CD4-positive, CD25-positive, alpha-beta regulatory T cell (primary cell): ENCODE measurements around the gene TNFRSF18. TPM values are rescaled to one million over a fixed set of nuclear protein-coding genes. Genes with fewer than 3 reads are reported as not detected.

Source experiments
- ATAC-seq, 2 donors: fragments of 150-1000 bp; cut with Tn5 transposase; one replicate each; pipeline ENCODE4 v1.10.0; 2021; ENCODE audit warnings: low read depth in 2 of 2, moderate number of reproducible peaks in 2 of 2, moderate library complexity in 1 of 2
- DNase-seq, 3 donors: peaks; one replicate each; pipeline versions ENCODE4 v3.0.0 to v3.0.0-alpha.2; 2012 to 2022; ENCODE audit warnings: mixed read lengths in 1 of 3
- H3K27ac ChIP-seq: one replicate; pipeline ENCODE4 v1.7.0; 2013; ENCODE audit warnings: mild to moderate bottlenecking, low read length; ENCODE audit not compliant: insufficient read depth, poor library complexity, severe bottlenecking
- H3K27me3 ChIP-seq: one replicate; pipeline ENCODE4 v1.7.0; 2013; ENCODE audit warnings: low read length; ENCODE audit not compliant: control insufficient read depth, insufficient read depth
- H3K36me3 ChIP-seq: one replicate; pipeline ENCODE4 v1.7.0; 2013; ENCODE audit warnings: mild to moderate bottlenecking, low read length, moderate library complexity; ENCODE audit not compliant: control insufficient read depth, insufficient read depth
- H3K4me1 ChIP-seq: 2 replicates; pipeline ENCODE4 v1.7.0; 2013; ENCODE audit warnings: mild to moderate bottlenecking, low read length; ENCODE audit not compliant: insufficient read depth, control insufficient read depth, poor library complexity, severe bottlenecking
- H3K4me3 ChIP-seq: one replicate; pipeline ENCODE4 v1.7.0; 2013; ENCODE audit warnings: low read depth, mild to moderate bottlenecking, low read length, moderate library complexity
- H3K9me3 ChIP-seq, 2 experiments: 1 replicate in 1 of 2; 2 replicates in 1 of 2; pipeline ENCODE4 v1.7.0; 2013; ENCODE audit warnings: low read length in 2 of 2, mild to moderate bottlenecking in 1 of 2, moderate library complexity in 1 of 2; ENCODE audit not compliant: control insufficient read depth in 2 of 2
- H3K27ac Mint-ChIP-seq, 3 donors: one replicate each; pipeline ENCODE4 v1.8.0; 2020 to 2022; ENCODE audit warnings: mild to moderate bottlenecking in 3 of 3, mixed read lengths in 3 of 3, moderate library complexity in 2 of 3
- H3K27me3 Mint-ChIP-seq: one replicate; pipeline ENCODE4 v1.8.0; 2022; ENCODE audit warnings: mild to moderate bottlenecking, mixed read lengths
- H3K36me3 Mint-ChIP-seq: one replicate; pipeline ENCODE4 v1.8.0; 2020; ENCODE audit warnings: mixed read lengths
- H3K4me1 Mint-ChIP-seq, 4 donors: one replicate each; pipeline ENCODE4 v1.8.0; 2020 to 2022; ENCODE audit warnings: mixed read lengths in 4 of 4, mild to moderate bottlenecking in 1 of 4
- H3K4me3 Mint-ChIP-seq, 4 donors: one replicate each; pipeline ENCODE4 v1.8.0; 2020 to 2022; ENCODE audit warnings: mild to moderate bottlenecking in 4 of 4, mixed read lengths in 4 of 4, moderate library complexity in 3 of 4
- H3K9me3 Mint-ChIP-seq, 7 donors: one replicate each; pipeline ENCODE4 v1.8.0; 2020 to 2022; ENCODE audit warnings: mixed read lengths in 7 of 7, mild to moderate bottlenecking in 3 of 7, moderate library complexity in 2 of 7
- polyA plus RNA-seq, 4 donors: library from polyadenylated mRNA; unstranded; fragments of 300-500 nt; fragmentation: Illumina TruSeq; gene quantifications; one replicate each; pipeline ENCODE4 v1.2.3, GENCODE V29; 2021
- total RNA-seq: library from RNA; stranded (reverse); gene quantifications from one replicate; pipeline ENCODE4 v1.2.3, GENCODE V29; 2022

TNFRSF18 gene
- total and polyA plus RNA-seq, 5 donors from 2014 or later = 17.4 to 54.5 (median 29.3) TPM

GRCh38 chr1:1155258-1155657 is 51.1 kb downstream of the TNFRSF18 start:
- Histone ChIP-seq H3K9me3 (peaks cover 0 to 3% of the 10 kb centered on the region in 2 experiments), H3K4me1 (peaks cover 14% of the 10 kb centered on the region), H3K4me3 (no peak overlapping the region), H3K27me3 (no peaks in the 10 kb centered on the region), H3K36me3 (no peaks in the 10 kb centered on the region), H3K27ac (no peak overlapping the region)
- Mint-ChIP-seq H3K27ac (peak overlapping the region in 1 of 3 donors; percentile 31), H3K36me3 (no peaks in the 10 kb centered on the region), H3K27me3 (no peaks in the 10 kb centered on the region), H3K4me1 (peaks cover 0 to 4% (median 0%) of the 10 kb centered on the region in 4 donors), H3K4me3 (peak overlapping the region in 3 of 4 donors; percentile 15 to 72 (median 46)), H3K9me3 (peaks cover 3 to 24% (median 3%) of the 10 kb centered on the region in 7 donors)
- ATAC-seq (no peak), DNase-seq (no peak)

GRCh38 chr1:1153874-1154273 is 52.5 kb downstream of the TNFRSF18 start:
- Histone ChIP-seq H3K27me3 (no peaks in the 10 kb centered on the region), H3K36me3 (no peaks in the 10 kb centered on the region), H3K9me3 (peaks cover 0 to 3% of the 10 kb centered on the region in 2 experiments), H3K4me1 (peaks cover 14% of the 10 kb centered on the region), H3K27ac (no peak overlapping the region), H3K4me3 (no peak overlapping the region)
- peaks cover 3 to 24% (median 3%) of the 10 kb centered on the region in 7 donors for H3K9me3 Mint-ChIP-seq
- H3K4me1 Mint-ChIP-seq = peaks cover 0 to 4% (median 0%) of the 10 kb centered on the region in 4 donors
- DNase-seq (no peak), ATAC-seq (no peak)
- H3K27me3 Mint-ChIP-seq = no peaks in the 10 kb centered on the region
- H3K27ac Mint-ChIP-seq = peak overlapping the region; percentile 71 to 96 (median 88)
- no peaks in the 10 kb centered on the region for H3K36me3 Mint-ChIP-seq
- peak overlapping the region in 1 of 4 donors; percentile 75 for H3K4me3 Mint-ChIP-seq

Other genes with a start within 250 kb of the TNFRSF18 start
- 54.0 TPM for gene NOC2L, start 247.3 kb downstream of the TNFRSF18 start, total RNA-seq
- gene NOC2L, start 247.3 kb downstream of the TNFRSF18 start, polyA plus RNA-seq = 10 to 100 TPM; 36.8 to 56.6 (median 53.5) TPM
- 28.4 TPM for gene KLHL17, start 246.0 kb downstream of the TNFRSF18 start, total RNA-seq
- gene KLHL17, start 246.0 kb downstream of the TNFRSF18 start, polyA plus RNA-seq = 1 to 10 TPM; 1.5 to 1.6 (median 1.6) TPM
- gene PLEKHN1, start 240.1 kb downstream of the TNFRSF18 start, total RNA-seq = 2.5 TPM
- under 1 TPM in 2 of 4 donors, not detected in 2; 0.39 to 0.61 TPM for gene PLEKHN1, start 240.1 kb downstream of the TNFRSF18 start, polyA plus RNA-seq
- not detected for gene PERM1, start 224.5 kb downstream of the TNFRSF18 start, total RNA-seq
- gene PERM1, start 224.5 kb downstream of the TNFRSF18 start, polyA plus RNA-seq = not detected
- gene HES4, start 206.5 kb downstream of the TNFRSF18 start, total RNA-seq = 25.9 TPM
- 1 to 10 TPM in 2 of 4 donors, under 1 TPM in 1, not detected in 1; 0.21 to 1.3 (median 1.1) TPM for gene HES4, start 206.5 kb downstream of the TNFRSF18 start, polyA plus RNA-seq
- 76.7 TPM for gene ISG15, start 193.1 kb downstream of the TNFRSF18 start, total RNA-seq
- 100 to 1,000 TPM; 174 to 489 (median 295) TPM for gene ISG15, start 193.1 kb downstream of the TNFRSF18 start, polyA plus RNA-seq
- gene AGRN, start 186.5 kb downstream of the TNFRSF18 start, total RNA-seq = 4.2 TPM
- under 1 TPM in 3 of 4 donors, not detected in 1; 0.06 to 0.38 (median 0.21) TPM for gene AGRN, start 186.5 kb downstream of the TNFRSF18 start, polyA plus RNA-seq
- not detected for gene RNF223, start 132.3 kb downstream of the TNFRSF18 start, total RNA-seq
- gene RNF223, start 132.3 kb downstream of the TNFRSF18 start, polyA plus RNA-seq = not detected
- gene C1orf159, start 90.5 kb downstream of the TNFRSF18 start, total RNA-seq = 20.0 TPM
- 1 to 10 TPM; 3.0 to 6.3 (median 4.7) TPM for gene C1orf159, start 90.5 kb downstream of the TNFRSF18 start, polyA plus RNA-seq
- gene TTLL10, start 32.7 kb downstream of the TNFRSF18 start, total RNA-seq = not detected
- not detected for gene TTLL10, start 32.7 kb downstream of the TNFRSF18 start, polyA plus RNA-seq
- gene TNFRSF4, start 7.6 kb upstream of the TNFRSF18 start, total RNA-seq = 65.8 TPM
- 10 to 100 TPM; 19.0 to 50.2 (median 32.2) TPM for gene TNFRSF4, start 7.6 kb upstream of the TNFRSF18 start, polyA plus RNA-seq
- gene SDF4, start 25.4 kb upstream of the TNFRSF18 start, total RNA-seq = 165 TPM
- gene SDF4, start 25.4 kb upstream of the TNFRSF18 start, polyA plus RNA-seq = 100 to 1,000 TPM in 2 of 4 donors, 10 to 100 TPM in 2; 70.3 to 113 (median 91.6) TPM
- gene B3GALT6, start 25.6 kb upstream of the TNFRSF18 start, total RNA-seq = 10.0 TPM
- 10 to 100 TPM in 1 of 4 donors, 1 to 10 TPM in 3; 4.0 to 11.5 (median 7.3) TPM for gene B3GALT6, start 25.6 kb upstream of the TNFRSF18 start, polyA plus RNA-seq
- gene C1QTNF12, start 40.1 kb upstream of the TNFRSF18 start, total RNA-seq = 6.2 TPM
- gene C1QTNF12, start 40.1 kb upstream of the TNFRSF18 start, polyA plus RNA-seq = under 1 TPM in 1 of 4 donors, not detected in 3; 0.39 TPM
- 56.4 TPM for gene UBE2J2, start 67.3 kb upstream of the TNFRSF18 start, total RNA-seq
- 10 to 100 TPM; 72.9 to 97.5 (median 85.4) TPM for gene UBE2J2, start 67.3 kb upstream of the TNFRSF18 start, polyA plus RNA-seq
- 4.0 TPM for gene SCNN1D, start 73.8 kb upstream of the TNFRSF18 start, total RNA-seq
- not detected for gene SCNN1D, start 73.8 kb upstream of the TNFRSF18 start, polyA plus RNA-seq
- gene ACAP3, start 101.3 kb upstream of the TNFRSF18 start, total RNA-seq = 75.5 TPM
- gene ACAP3, start 101.3 kb upstream of the TNFRSF18 start, polyA plus RNA-seq = 1 to 10 TPM; 2.7 to 9.0 (median 4.1) TPM
- gene PUSL1, start 102.0 kb upstream of the TNFRSF18 start, total RNA-seq = 18.3 TPM
- gene PUSL1, start 102.0 kb upstream of the TNFRSF18 start, polyA plus RNA-seq = 10 to 100 TPM; 17.7 to 21.0 (median 19.1) TPM
- 138 TPM for gene INTS11, start 118.1 kb upstream of the TNFRSF18 start, total RNA-seq
- gene INTS11, start 118.1 kb upstream of the TNFRSF18 start, polyA plus RNA-seq = 10 to 100 TPM; 66.2 to 74.0 (median 67.8) TPM
- gene CPTP, start 118.2 kb upstream of the TNFRSF18 start, total RNA-seq = 27.0 TPM
- gene CPTP, start 118.2 kb upstream of the TNFRSF18 start, polyA plus RNA-seq = 10 to 100 TPM; 21.4 to 40.1 (median 32.6) TPM
- gene TAS1R3, start 124.7 kb upstream of the TNFRSF18 start, total RNA-seq = 2.0 TPM
- under 1 TPM in 2 of 4 donors, not detected in 2; 0.06 to 0.11 TPM for gene TAS1R3, start 124.7 kb upstream of the TNFRSF18 start, polyA plus RNA-seq
- 40.0 TPM for gene DVL1, start 142.8 kb upstream of the TNFRSF18 start, total RNA-seq
- 1 to 10 TPM in 1 of 4 donors, under 1 TPM in 3; 0.43 to 1.1 (median 0.82) TPM for gene DVL1, start 142.8 kb upstream of the TNFRSF18 start, polyA plus RNA-seq
- gene MXRA8, start 152.0 kb upstream of the TNFRSF18 start, total RNA-seq = 0.17 TPM
- gene MXRA8, start 152.0 kb upstream of the TNFRSF18 start, polyA plus RNA-seq = not detected
- 76.0 TPM for gene AURKAIP1, start 168.6 kb upstream of the TNFRSF18 start, total RNA-seq
- 100 to 1,000 TPM; 145 to 190 (median 164) TPM for gene AURKAIP1, start 168.6 kb upstream of the TNFRSF18 start, polyA plus RNA-seq
- 287 TPM for gene CCNL2, start 192.7 kb upstream of the TNFRSF18 start, total RNA-seq
- gene CCNL2, start 192.7 kb upstream of the TNFRSF18 start, polyA plus RNA-seq = 10 to 100 TPM; 17.6 to 24.6 (median 21.4) TPM
- 83.4 TPM for gene MRPL20, start 200.7 kb upstream of the TNFRSF18 start, total RNA-seq
- 100 to 1,000 TPM; 162 to 188 (median 178) TPM for gene MRPL20, start 200.7 kb upstream of the TNFRSF18 start, polyA plus RNA-seq
- gene ANKRD65, start 214.7 kb upstream of the TNFRSF18 start, total RNA-seq = not detected
- under 1 TPM in 1 of 4 donors, not detected in 3; 0.14 TPM for gene ANKRD65, start 214.7 kb upstream of the TNFRSF18 start, polyA plus RNA-seq
- not detected for gene VWA1, start 229.1 kb upstream of the TNFRSF18 start, total RNA-seq
- not detected for gene VWA1, start 229.1 kb upstream of the TNFRSF18 start, polyA plus RNA-seq
- gene ATAD3C, start 243.1 kb upstream of the TNFRSF18 start, total RNA-seq = 3.4 TPM
- 1 to 10 TPM in 3 of 4 donors, under 1 TPM in 1; 0.65 to 4.2 (median 2.3) TPM for gene ATAD3C, start 243.1 kb upstream of the TNFRSF18 start, polyA plus RNA-seq